Activated CD4-positive, alpha-beta T cell treated with anti-CD3 and anti-CD28 coated beads for 36 hours (primary cell): ENCODE results near the gene EPC2. TPM values are rescaled to one million over a fixed set of nuclear protein-coding genes. Genes with fewer than 3 reads are reported as not detected.

Source experiments
- ATAC-seq: fragments of 200-7000 bp; cut with Tn5 transposase; one replicate; pipeline ENCODE4 v1.10.0; 2021; ENCODE audit warnings: mild to moderate bottlenecking, moderate library complexity
- CTCF ChIA-PET: fragments of 350-600 bp; sonication (Branson Sonifier 250); formaldehyde crosslinking; loops from one replicate; lab custom pipeline; 2021; ENCODE audit warnings: antibody characterized with exemption; lab: Charles Lee
- POLR2A ChIA-PET: fragments of 350-600 bp; sonication (Branson Sonifier 250); formaldehyde crosslinking; loops from one replicate; lab custom pipeline; 2021; ENCODE audit warnings: antibody characterized with exemption, inconsistent platforms; lab: Charles Lee
- DNase-seq: peaks from one replicate; pipeline ENCODE4 v3.0.0-alpha.2; 2020
- H3K27ac Mint-ChIP-seq: one replicate; pipeline ENCODE4 v1.8.0; 2021; ENCODE audit warnings: mixed read lengths
- H3K27me3 Mint-ChIP-seq: one replicate; pipeline ENCODE4 v1.8.0; 2021; ENCODE audit warnings: mixed read lengths
- H3K36me3 Mint-ChIP-seq: one replicate; pipeline ENCODE4 v1.8.0; 2021; ENCODE audit warnings: low read depth, mixed read lengths
- H3K4me1 Mint-ChIP-seq: one replicate; pipeline ENCODE4 v1.8.0; 2021; ENCODE audit warnings: mixed read lengths
- H3K4me3 Mint-ChIP-seq: one replicate; pipeline ENCODE4 v1.8.0; 2021; ENCODE audit warnings: mild to moderate bottlenecking, moderate library complexity, mixed read lengths
- H3K9me3 Mint-ChIP-seq: one replicate; pipeline ENCODE4 v1.8.0; 2021; ENCODE audit warnings: low read depth, mixed read lengths
- intact Hi-C, 2 experiments: fragments of 100-400 bp; cut with DNase I in 1 of 2; cut with micrococcal nuclease in 1 of 2; formaldehyde crosslinking; loops; one replicate each; pipeline versions ENCODE4 v1.14.2 to v1.15.1; 2022 to 2024; cut with DNase I, micrococcal nuclease
- total RNA-seq, 2 experiments: library from RNA; stranded (reverse); gene quantifications; one replicate each; pipeline ENCODE4 v1.2.3, GENCODE V29; 2021

EPC2 gene
- total RNA-seq, 2 experiments from 2014 or later = 20.8 to 25.7 TPM

GRCh38 chr2:148813603-148814065 is 169.1 kb downstream of the EPC2 start:
- Mint-ChIP-seq H3K27me3 (peaks cover 11% of the 10 kb centered on the region), H3K27ac (no peak overlapping the region), H3K4me3 (no peak overlapping the region), H3K36me3 (no peaks in the 10 kb centered on the region), H3K9me3 (no peaks in the 10 kb centered on the region), H3K4me1 (peaks cover 22% of the 10 kb centered on the region)
- DNase-seq (peak; percentile 88), ATAC-seq (peak; percentile 98)
- ChIA-PET POLR2A (no interaction called here), CTCF (interaction anchor here (0.8 kb wide), 1 partner anchor 713 kb away, joined by 3 read pairs; no protein-coding TSS in a partner anchor)
- intact Hi-C loops = loop anchor here (1.0 to 10.0 kb wide), 3 partner anchors 210 to 289 kb away; no protein-coding TSS in a partner anchor

- ATAC-seq (no peak), DNase-seq (no peak)
- intact Hi-C loops = loop anchor here in 1 of 2 experiments (10.0 kb wide), 1 partner anchor 290 kb away; no protein-coding TSS in a partner anchor
- Mint-ChIP-seq H3K27me3 (peaks cover 11% of the 10 kb centered on the region), H3K4me3 (no peak overlapping the region), H3K9me3 (no peaks in the 10 kb centered on the region), H3K27ac (no peak overlapping the region), H3K4me1 (peaks cover 22% of the 10 kb centered on the region), H3K36me3 (no peaks in the 10 kb centered on the region)
- POLR2A ChIA-PET = interaction anchor here (0.5 kb wide), 1 partner anchor 169 kb away, joined by 3 read pairs; no protein-coding TSS in a partner anchor
- CTCF ChIA-PET = interaction anchor here (0.6 kb wide), 1 partner anchor 11 kb away, joined by 3 read pairs; no protein-coding TSS in a partner anchor
These were observed 169.8 kb downstream of the EPC2 start for GRCh38 chr2:148814143-148814859.

- Mint-ChIP-seq H3K9me3 (no peaks in the 10 kb centered on the region), H3K27me3 (peaks cover 11% of the 10 kb centered on the region), H3K36me3 (no peaks in the 10 kb centered on the region), H3K4me3 (no peak overlapping the region), H3K4me1 (peaks cover 22% of the 10 kb centered on the region), H3K27ac (no peak overlapping the region)
- DNase-seq (no peak), ATAC-seq (no peak)
- CTCF ChIA-PET = interaction anchor here (0.6 kb wide), 1 partner anchor 12 kb away, joined by 3 read pairs; no protein-coding TSS in a partner anchor
- POLR2A ChIA-PET = interaction anchor here (0.5 kb wide), 1 partner anchor 170 kb away, joined by 3 read pairs; no protein-coding TSS in a partner anchor
- intact Hi-C loops = loop anchor here in 1 of 2 experiments (10.0 kb wide), 1 partner anchor 290 kb away; no protein-coding TSS in a partner anchor
These were observed 170.4 kb downstream of the EPC2 start for GRCh38 chr2:148814860-148815419.

- ATAC-seq (no peak), DNase-seq (no peak)
- POLR2A ChIA-PET = no interaction called here
- no peak overlapping the region for H3K27ac Mint-ChIP-seq
- H3K4me3 Mint-ChIP-seq = no peak overlapping the region
- CTCF ChIA-PET = interaction anchor here (0.6 kb wide), 1 partner anchor 201 kb away, joined by 3 read pairs; no protein-coding TSS in a partner anchor
- H3K27me3 Mint-ChIP-seq = peaks cover 11% of the 10 kb centered on the region
- no peaks in the 10 kb centered on the region for H3K36me3 Mint-ChIP-seq
- no peaks in the 10 kb centered on the region for H3K9me3 Mint-ChIP-seq
- H3K4me1 Mint-ChIP-seq = peaks cover 22% of the 10 kb centered on the region
- intact Hi-C loops = loop anchor here in 1 of 2 experiments (10.0 kb wide), 1 partner anchor 291 kb away; no protein-coding TSS in a partner anchor
These were observed 171.6 kb downstream of the EPC2 start for GRCh38 chr2:148816176-148816575.

GRCh38 chr2:148817210-148817708 is 172.7 kb downstream of the EPC2 start:
- Mint-ChIP-seq H3K4me3 (no peak overlapping the region), H3K36me3 (no peaks in the 10 kb centered on the region), H3K4me1 (peaks cover 22% of the 10 kb centered on the region), H3K9me3 (no peaks in the 10 kb centered on the region), H3K27me3 (peaks cover 11% of the 10 kb centered on the region), H3K27ac (no peak overlapping the region)
- DNase-seq = no peak
- ChIA-PET CTCF (interaction anchor here (1.0 to 1.3 kb wide), 2 partner anchors 12 to 26 kb away, joined by 3 to 4 read pairs; no protein-coding TSS in a partner anchor), POLR2A (no interaction called here)
- intact Hi-C loops = loop anchor here in 1 of 2 experiments (10.0 kb wide), 1 partner anchor 292 kb away; no protein-coding TSS in a partner anchor
- no peak for ATAC-seq

- Mint-ChIP-seq H3K27ac (no peak overlapping the region), H3K27me3 (peaks cover 13% of the 10 kb centered on the region), H3K9me3 (no peaks in the 10 kb centered on the region), H3K4me3 (no peak overlapping the region), H3K36me3 (no peaks in the 10 kb centered on the region), H3K4me1 (peaks cover 16% of the 10 kb centered on the region)
- ATAC-seq (no peak), DNase-seq (no peak)
- intact Hi-C loops = loop anchor here in 1 of 2 experiments (10.0 kb wide), 1 partner anchor 294 kb away; no protein-coding TSS in a partner anchor
- POLR2A ChIA-PET = no interaction called here
- CTCF ChIA-PET = no interaction called here
These were observed 174.6 kb downstream of the EPC2 start for GRCh38 chr2:148819019-148819585.

GRCh38 chr2:148824190-148824589 is 179.6 kb downstream of the EPC2 start:
- ChIA-PET CTCF (no interaction called here), POLR2A (no interaction called here)
- Mint-ChIP-seq H3K4me3 (no peak overlapping the region), H3K9me3 (no peaks in the 10 kb centered on the region), H3K27ac (no peak overlapping the region), H3K36me3 (no peaks in the 10 kb centered on the region), H3K4me1 (no peaks in the 10 kb centered on the region), H3K27me3 (peaks cover 2% of the 10 kb centered on the region)
- no peak for ATAC-seq
- no peak for DNase-seq
- intact Hi-C loops = no loop called here

GRCh38 chr2:148826791-148827190 is 182.2 kb downstream of the EPC2 start:
- no peaks in the 10 kb centered on the region for H3K4me1 Mint-ChIP-seq
- no peak for DNase-seq
- no peaks in the 10 kb centered on the region for H3K9me3 Mint-ChIP-seq
- POLR2A ChIA-PET = no interaction called here
- peaks cover 4% of the 10 kb centered on the region for H3K27me3 Mint-ChIP-seq
- intact Hi-C loops = no loop called here
- CTCF ChIA-PET = no interaction called here
- H3K36me3 Mint-ChIP-seq = no peaks in the 10 kb centered on the region
- H3K4me3 Mint-ChIP-seq = no peak overlapping the region
- H3K27ac Mint-ChIP-seq = no peak overlapping the region
- no peak for ATAC-seq

- Mint-ChIP-seq H3K36me3 (no peaks in the 10 kb centered on the region), H3K27me3 (peaks cover 7% of the 10 kb centered on the region), H3K27ac (no peak overlapping the region), H3K9me3 (no peaks in the 10 kb centered on the region), H3K4me3 (no peak overlapping the region), H3K4me1 (no peaks in the 10 kb centered on the region)
- CTCF ChIA-PET = interaction anchor here (0.8 kb wide), 1 partner anchor 12 kb away, joined by 3 read pairs; no protein-coding TSS in a partner anchor
- no peak for DNase-seq
- intact Hi-C loops = no loop called here
- no peak for ATAC-seq
- POLR2A ChIA-PET = no interaction called here
These were observed 184.4 kb downstream of the EPC2 start for GRCh38 chr2:148828941-148829340.

- CTCF ChIA-PET = interaction anchor here (0.8 kb wide), 1 partner anchor 12 kb away, joined by 3 read pairs; no protein-coding TSS in a partner anchor
- POLR2A ChIA-PET = no interaction called here
- H3K4me1 Mint-ChIP-seq = no peaks in the 10 kb centered on the region
- peaks cover 6% of the 10 kb centered on the region for H3K27me3 Mint-ChIP-seq
- no peak overlapping the region for H3K4me3 Mint-ChIP-seq
- no peak overlapping the region for H3K27ac Mint-ChIP-seq
- no peak for DNase-seq
- intact Hi-C loops = no loop called here
- no peaks in the 10 kb centered on the region for H3K36me3 Mint-ChIP-seq
- ATAC-seq = no peak
- H3K9me3 Mint-ChIP-seq = no peaks in the 10 kb centered on the region
These were observed 185.1 kb downstream of the EPC2 start for GRCh38 chr2:148829618-148830017.

- H3K4me3 Mint-ChIP-seq = no peak overlapping the region
- ChIA-PET POLR2A (no interaction called here), CTCF (interaction anchor here (0.7 to 1.1 kb wide), 2 partner anchors 728 to 880 kb away, joined by 3 read pairs; no protein-coding TSS in a partner anchor)
- H3K4me1 Mint-ChIP-seq = no peaks in the 10 kb centered on the region
- H3K9me3 Mint-ChIP-seq = no peaks in the 10 kb centered on the region
- no peak for ATAC-seq
- intact Hi-C loops = no loop called here
- H3K27me3 Mint-ChIP-seq = peaks cover 13% of the 10 kb centered on the region
- no peak for DNase-seq
- H3K36me3 Mint-ChIP-seq = no peaks in the 10 kb centered on the region
- no peak overlapping the region for H3K27ac Mint-ChIP-seq
These were observed 188.1 kb downstream of the EPC2 start for GRCh38 chr2:148832637-148833036.
